Vagina (tissue), 2 donors: ENCODE results near the gene TBX18.

Experiments used
- CTCF ChIP-seq, 3 experiments: fragments of 450-650 bp in 2 of 3; fragments of 200-600 bp in 1 of 3; sonication (generic) in 1 of 3; IDR thresholded peaks; one replicate each; pipeline ENCODE4 v1.5.1; 2017 to 2019; ENCODE audit warnings: antibody characterized with exemption in 3 of 3, mild to moderate bottlenecking in 2 of 3, moderate library complexity in 2 of 3
- POLR2A ChIP-seq, 2 donors: fragments of 450-650 bp; IDR thresholded peaks; one replicate each; pipeline ENCODE4 v1.6.1; 2017; ENCODE audit warnings: antibody characterized with exemption in 2 of 2, mild to moderate bottlenecking in 2 of 2, moderate library complexity in 2 of 2

- TF ChIP-seq CTCF (IDR thresholded peaks at IDR 0.05): no peak
- no peak for TF ChIP-seq POLR2A (IDR thresholded peaks at IDR 0.05)
These were observed 100.5 kb downstream of the TBX18 start for GRCh38 chr6:84663866-84664265.
